Type B pancreatic cell (in vitro differentiated cells): ENCODE measurements around the gene ABCG1. TPM values are rescaled to one million over a fixed set of nuclear protein-coding genes. Genes with fewer than 3 reads are reported as not detected.

Experiments
- DNase-seq: peaks from one replicate; pipeline ENCODE4 v3.0.0; 2021; ENCODE audit warnings: mixed read lengths; ENCODE audit not compliant: unreplicated experiment; ENCODE audit errors: extremely low spot score
- H3K27ac Mint-ChIP-seq: 2 replicates; pipeline ENCODE4 v1.8.0; 2021; ENCODE audit warnings: mild to moderate bottlenecking, mixed read lengths
- H3K27me3 Mint-ChIP-seq: 2 replicates; pipeline ENCODE4 v1.8.0; 2021; ENCODE audit warnings: mixed read lengths
- H3K36me3 Mint-ChIP-seq: 2 replicates; pipeline ENCODE4 v1.8.0; 2021; ENCODE audit warnings: mixed read lengths
- H3K4me1 Mint-ChIP-seq: one replicate; pipeline ENCODE4 v1.8.0; 2021; ENCODE audit warnings: mixed read lengths; ENCODE audit not compliant: unreplicated experiment
- H3K4me3 Mint-ChIP-seq: 2 replicates; pipeline ENCODE4 v1.8.0; 2021; ENCODE audit warnings: mild to moderate bottlenecking, mixed read lengths
- H3K9me3 Mint-ChIP-seq: 2 replicates; pipeline ENCODE4 v1.8.0; 2021; ENCODE audit warnings: mixed read lengths
- CTCF ChIP-seq: fragments of 200-600 bp; sonication (generic); conservative IDR thresholded peaks from 2 replicates; pipeline ENCODE4 v1.5.0; 2021; ENCODE audit warnings: antibody characterized with exemption, mild to moderate bottlenecking
- total RNA-seq: library from RNA; stranded (reverse); gene quantifications from 2 replicates; pipeline ENCODE4 v1.2.1, GENCODE V29; 2021; ENCODE audit warnings: low replicate concordance

The ABCG1 gene
- total RNA-seq, 1 donor from 2014 or later, result 6.2 TPM

- Mint-ChIP-seq H3K4me3 (no peak overlapping the region), H3K4me1 (peaks cover 6% of the 10 kb centered on the region), H3K9me3 (no peaks in the 10 kb centered on the region), H3K27me3 (no peaks in the 10 kb centered on the region), H3K27ac (no peak overlapping the region), H3K36me3 (no peaks in the 10 kb centered on the region)
- no peak for TF ChIP-seq CTCF
- no peak for DNase-seq
These were observed 59.7 kb downstream of the ABCG1 start for GRCh38 chr21:42278451-42279149.

- no peaks in the 10 kb centered on the region for H3K36me3 Mint-ChIP-seq
- peaks cover 6% of the 10 kb centered on the region for H3K4me1 Mint-ChIP-seq
- no peak overlapping the region for H3K4me3 Mint-ChIP-seq
- no peak for DNase-seq
- no peaks in the 10 kb centered on the region for H3K9me3 Mint-ChIP-seq
- TF ChIP-seq CTCF, result no peak
- no peak overlapping the region for H3K27ac Mint-ChIP-seq
- H3K27me3 Mint-ChIP-seq, result no peaks in the 10 kb centered on the region
These were observed 60.5 kb downstream of the ABCG1 start for GRCh38 chr21:42279341-42279871.

GRCh38 chr21:42279888-42280287 is 60.9 kb downstream of the ABCG1 start:
- no peaks in the 10 kb centered on the region for H3K27me3 Mint-ChIP-seq

GRCh38 chr21:42280356-42281180 is 61.6 kb downstream of the ABCG1 start:
- TF ChIP-seq CTCF, result no peak
- no peak overlapping the region for H3K4me3 Mint-ChIP-seq
- no peaks in the 10 kb centered on the region for H3K36me3 Mint-ChIP-seq
- H3K27me3 Mint-ChIP-seq, result no peaks in the 10 kb centered on the region
- no peak for DNase-seq
- H3K4me1 Mint-ChIP-seq, result peaks cover 6% of the 10 kb centered on the region
- no peaks in the 10 kb centered on the region for H3K9me3 Mint-ChIP-seq
- no peak overlapping the region for H3K27ac Mint-ChIP-seq

More at GRCh38 chr21:42279888-42280287, 60.9 kb downstream of the ABCG1 start:
- Mint-ChIP-seq H3K9me3 (no peaks in the 10 kb centered on the region), H3K4me1 (peaks cover 6% of the 10 kb centered on the region), H3K4me3 (no peak overlapping the region), H3K27ac (no peak overlapping the region), H3K36me3 (no peaks in the 10 kb centered on the region)
- no peak for TF ChIP-seq CTCF
- no peak for DNase-seq

GRCh38 chr21:42281181-42281680 is 62.3 kb downstream of the ABCG1 start:
- no peak for DNase-seq
- Mint-ChIP-seq H3K4me1 (peaks cover 6% of the 10 kb centered on the region), H3K9me3 (no peaks in the 10 kb centered on the region), H3K27ac (no peak overlapping the region), H3K27me3 (peaks cover 3% of the 10 kb centered on the region), H3K36me3 (no peaks in the 10 kb centered on the region), H3K4me3 (no peak overlapping the region)
- no peak for TF ChIP-seq CTCF
